Kidney (tissue), 14 donors: ENCODE measurements around the gene ASGR2. TPM values are rescaled to one million over a fixed set of nuclear protein-coding genes. Genes with fewer than 3 reads are reported as not detected.

ENCODE experiments used
- DNase-seq, 5 donors: peaks; one replicate each; pipeline ENCODE4 v3.0.0-alpha.2; 2013 to 2020
- FAIRE-seq: peaks from 2 replicates; lab custom pipeline; 2012; peaks lifted over from hg19 to GRCh38; lab: Jason Lieb, UNC
- H3K27ac ChIP-seq, 2 donors: one replicate each; pipeline ENCODE4 v1.7.0; 2013; ENCODE audit warnings: low read depth in 2 of 2, low read length in 2 of 2, inconsistent platforms in 1 of 2
- H3K27me3 ChIP-seq: one replicate; pipeline ENCODE4 v1.7.1; 2013; ENCODE audit warnings: low read length, inconsistent platforms; ENCODE audit not compliant: control insufficient read depth, insufficient read depth
- H3K36me3 ChIP-seq, 3 donors: one replicate each; pipeline versions ENCODE4 v1.7.0 to v1.7.1; 2013; ENCODE audit warnings: low read length in 3 of 3, control low read depth in 1 of 3, inconsistent platforms in 1 of 3; ENCODE audit not compliant: insufficient read depth in 3 of 3, control insufficient read depth in 2 of 3
- H3K4me1 ChIP-seq, 3 donors: one replicate each; pipeline versions ENCODE4 v1.7.0 to v1.7.1; 2013; ENCODE audit warnings: low read length in 3 of 3, inconsistent platforms in 1 of 3, low read depth in 1 of 3; ENCODE audit not compliant: control insufficient read depth in 2 of 3, insufficient read depth in 2 of 3
- H3K4me3 ChIP-seq, 3 donors: one replicate each; pipeline versions ENCODE4 v1.7.0 to v1.8.1; 2013; ENCODE audit warnings: low read length in 3 of 3, control low read depth in 1 of 3, inconsistent platforms in 1 of 3
- H3K9ac ChIP-seq, 3 donors: one replicate each; pipeline versions ENCODE4 v1.7.0 to v1.7.1; 2013; ENCODE audit warnings: low read length in 3 of 3, control low read depth in 1 of 3, inconsistent platforms in 1 of 3
- H3K9me3 ChIP-seq, 3 donors: one replicate each; pipeline versions ENCODE4 v1.7.0 to v1.7.1; 2013; ENCODE audit warnings: low read length in 3 of 3, control low read depth in 1 of 3, inconsistent platforms in 1 of 3; ENCODE audit not compliant: control insufficient read depth in 2 of 3, insufficient read depth in 1 of 3
- intact Hi-C: fragments of 100-400 bp; cut with DNase I; formaldehyde crosslinking; loops from one replicate; pipeline ENCODE4 v1.11.1; 2022
- polyA plus RNA-seq: library from polyadenylated mRNA; stranded (reverse); fragments of 350-450 nt; fragmentation: Illumina TruSeq; extraction: RNeasy Lipid Tissue Mini Kit (QIAGEN cat#74804); gene quantifications from one replicate; pipeline ENCODE4 v1.2.3, GENCODE V29; 2014; ENCODE audit warnings: low read depth, low replicate concordance; ENCODE audit not compliant: insufficient read depth
- total RNA-seq: library from RNA; stranded (reverse); fragmentation: NEBNext Ultra II Directional; extraction: Animal tissue kit (Norgen Biotek cat#: 25700); gene quantifications from one replicate; pipeline ENCODE4 v1.2.1, GENCODE V29; 2021
- TF ChIP-seq, protein P1 (sequence below): IDR thresholded peaks from 3 replicates; pipeline ENCODE4 v1.5.1; 2012; ENCODE audit warnings: mild to moderate bottlenecking, moderate library complexity, borderline replicate concordance; ENCODE audit not compliant: insufficient read depth; ENCODE audit errors: extremely low read depth
- donor health status: control.
- donor health status: control.
- donor health status: control.
- donor health status: control.
- donor health status: control.
- donor health status: DM: yes; HTN: yes; CAD: no.
- donor health status: Normal renal cell carcinoma (clear cell type).

ASGR2 gene
- total and polyA plus RNA-seq, 2 donors from 2014 or later: 1.2 to 1.4 TPM

DNA sequence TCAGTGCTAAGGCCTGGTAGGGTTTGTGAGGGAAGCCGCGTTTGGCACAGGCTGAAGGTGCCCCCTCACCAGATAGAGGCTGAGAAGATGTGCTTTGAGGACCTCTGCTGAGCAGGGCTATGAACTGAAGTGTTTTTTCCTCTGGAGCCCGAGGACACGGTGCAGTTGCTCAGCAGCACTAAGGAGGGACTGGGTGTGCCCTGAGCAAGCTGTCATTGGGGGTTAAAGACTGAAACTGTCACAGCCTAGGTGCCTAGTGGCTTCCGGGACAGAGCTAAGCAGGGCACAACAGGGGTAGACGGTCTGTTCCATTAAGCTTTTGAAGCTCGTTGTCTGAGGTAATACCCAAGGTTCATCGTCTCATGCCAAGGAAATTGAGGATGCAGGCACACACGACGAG is 24.8 kb upstream of the ASGR2 start:
- H3K36me3 ChIP-seq: no peaks in the 10 kb centered on the region
- H3K27me3 ChIP-seq: no peaks in the 10 kb centered on the region
- no peak overlapping the region for H3K27ac ChIP-seq
- DNase-seq (peak in 1 of 5 donors; percentile 22), FAIRE-seq (no peak)
- H3K9ac ChIP-seq: no peak overlapping the region
- TF ChIP-seq, protein P1, sequence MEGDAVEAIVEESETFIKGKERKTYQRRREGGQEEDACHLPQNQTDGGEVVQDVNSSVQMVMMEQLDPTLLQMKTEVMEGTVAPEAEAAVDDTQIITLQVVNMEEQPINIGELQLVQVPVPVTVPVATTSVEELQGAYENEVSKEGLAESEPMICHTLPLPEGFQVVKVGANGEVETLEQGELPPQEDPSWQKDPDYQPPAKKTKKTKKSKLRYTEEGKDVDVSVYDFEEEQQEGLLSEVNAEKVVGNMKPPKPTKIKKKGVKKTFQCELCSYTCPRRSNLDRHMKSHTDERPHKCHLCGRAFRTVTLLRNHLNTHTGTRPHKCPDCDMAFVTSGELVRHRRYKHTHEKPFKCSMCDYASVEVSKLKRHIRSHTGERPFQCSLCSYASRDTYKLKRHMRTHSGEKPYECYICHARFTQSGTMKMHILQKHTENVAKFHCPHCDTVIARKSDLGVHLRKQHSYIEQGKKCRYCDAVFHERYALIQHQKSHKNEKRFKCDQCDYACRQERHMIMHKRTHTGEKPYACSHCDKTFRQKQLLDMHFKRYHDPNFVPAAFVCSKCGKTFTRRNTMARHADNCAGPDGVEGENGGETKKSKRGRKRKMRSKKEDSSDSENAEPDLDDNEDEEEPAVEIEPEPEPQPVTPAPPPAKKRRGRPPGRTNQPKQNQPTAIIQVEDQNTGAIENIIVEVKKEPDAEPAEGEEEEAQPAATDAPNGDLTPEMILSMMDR: no peak
- intact Hi-C loops: loop anchor here (5.0 kb wide), 1 partner anchor 87 kb away; no protein-coding TSS in a partner anchor
- H3K4me3 ChIP-seq: no peak overlapping the region
- H3K9me3 ChIP-seq: no peaks in the 10 kb centered on the region
- H3K4me1 ChIP-seq: no peaks in the 10 kb centered on the region

DNA sequence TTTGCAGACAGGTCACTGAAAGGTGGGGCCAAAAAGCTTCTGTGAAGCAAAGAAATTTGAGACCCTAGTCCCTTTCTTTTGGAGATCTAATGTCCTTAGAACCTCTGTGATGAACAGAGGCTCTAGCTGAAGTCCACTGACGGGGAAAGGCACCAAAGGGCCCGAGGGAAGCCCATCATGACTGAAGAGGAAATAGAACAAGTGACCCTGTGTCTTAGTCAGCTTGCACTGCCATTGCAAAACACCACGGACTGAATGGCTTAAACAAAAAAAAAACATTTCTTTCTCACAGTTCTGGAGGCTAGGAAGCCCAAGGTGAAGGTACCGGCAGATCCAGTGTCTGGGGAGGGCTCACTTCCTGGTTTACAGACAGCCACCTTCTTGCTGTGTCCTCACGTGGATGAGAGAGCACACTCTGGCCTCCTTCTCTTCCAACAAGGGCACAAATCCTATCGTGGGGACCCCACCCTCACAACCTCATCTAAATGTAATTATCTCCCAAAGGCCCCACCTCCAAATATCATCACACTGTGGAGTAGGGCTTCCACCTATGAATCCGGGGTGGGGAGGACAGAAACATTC is 24.3 kb upstream of the ASGR2 start:
- no peaks in the 10 kb centered on the region for H3K27me3 ChIP-seq
- FAIRE-seq (no peak), DNase-seq (no peak)
- H3K27ac ChIP-seq: no peak overlapping the region
- TF ChIP-seq, protein P1: no peak
- no peak overlapping the region for H3K4me3 ChIP-seq
- H3K4me1 ChIP-seq: no peaks in the 10 kb centered on the region
- H3K36me3 ChIP-seq: no peaks in the 10 kb centered on the region
- no peak overlapping the region for H3K9ac ChIP-seq
- intact Hi-C loops: loop anchor here (5.0 kb wide), 1 partner anchor 87 kb away; no protein-coding TSS in a partner anchor
- no peaks in the 10 kb centered on the region for H3K9me3 ChIP-seq

DNA sequence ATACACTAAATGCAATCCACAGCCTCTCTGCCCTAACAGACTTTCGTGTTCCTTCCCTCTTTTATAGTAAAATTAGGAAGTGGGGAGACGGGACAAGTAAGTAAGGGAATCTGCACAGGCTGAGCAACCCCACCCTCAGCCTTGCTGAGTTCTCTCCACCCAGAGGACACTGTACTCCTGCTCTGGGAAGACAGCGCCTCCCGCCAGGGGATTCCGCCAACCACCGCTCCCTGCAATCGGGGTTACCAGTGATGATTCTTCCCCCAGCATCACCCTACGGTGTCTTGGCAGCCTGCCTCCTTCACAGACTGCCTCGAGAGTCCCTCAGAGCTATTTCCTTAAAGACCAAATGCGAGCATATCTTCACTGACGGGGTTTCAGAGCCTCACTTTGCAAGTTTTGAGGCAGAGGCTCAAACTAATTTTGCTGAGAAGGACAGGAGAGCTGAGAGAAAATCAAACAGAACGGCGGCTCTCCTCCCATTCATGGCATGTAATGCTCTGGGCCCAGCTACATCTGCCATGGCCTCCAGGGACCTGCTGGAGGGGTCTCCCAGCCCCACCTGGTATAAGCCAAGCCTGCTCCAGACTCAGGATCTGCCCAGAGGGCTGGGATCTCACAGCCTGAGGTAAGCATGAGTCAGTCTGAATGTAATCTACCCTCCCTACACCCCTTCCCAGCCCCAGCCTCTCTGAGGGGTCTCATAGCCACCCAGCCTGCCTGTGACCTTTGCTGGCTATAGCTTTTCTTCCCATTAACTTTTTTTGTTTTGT is 22.7 kb upstream of the ASGR2 start:
- DNase-seq (no peak), FAIRE-seq (no peak)
- Histone ChIP-seq H3K4me3 (no peak overlapping the region), H3K9me3 (no peaks in the 10 kb centered on the region), H3K4me1 (no peaks in the 10 kb centered on the region), H3K36me3 (no peaks in the 10 kb centered on the region), H3K27me3 (no peaks in the 10 kb centered on the region), H3K9ac (no peak overlapping the region), H3K27ac (no peak overlapping the region)
- TF ChIP-seq, protein P1: no peak
- intact Hi-C loops: loop anchor here (5.0 kb wide), 1 partner anchor 85 kb away; no protein-coding TSS in a partner anchor
